Ureter (tissue), 1 donor: Measurements from ENCODE around the gene POTEG. TPM values are rescaled to one million over a fixed set of nuclear protein-coding genes. Genes with fewer than 3 reads are reported as not detected.
"Not testable (repeated sequence)": the region's sequence is repeated elsewhere in the genome, so short reads cannot be mapped to it uniquely, and the experiment has no call there.

Source experiments
- DNase-seq: peaks from one replicate; pipeline ENCODE4 v3.0.0-alpha.2; 2020; ENCODE audit warnings: low spot score
- total RNA-seq: library from RNA; stranded (reverse); gene quantifications from one replicate; pipeline ENCODE4 v1.2.4, GENCODE V29; 2023
- donor health status: DM: yes; HTN: yes; CAD: no.

POTEG gene
- not detected for total RNA-seq

- not testable (repeated sequence) for DNase-seq
These were observed at the start of gene POTEG for GRCh38 chr14:19434241-19434640. POTEG (minus strand) TSS chr14:19434341; CDS start chr14:19434289, 52 bp downstream.

- DNase-seq: not testable (repeated sequence)
These were observed 48.0 kb upstream of the POTEG start for GRCh38 chr14:19482093-19482492.

- DNase-seq: not testable (repeated sequence)
These were observed 47.3 kb upstream of the POTEG start for GRCh38 chr14:19481421-19481820.

GRCh38 chr14:19480491-19480890 lies 46.4 kb upstream of the POTEG start:
- DNase-seq: not testable (repeated sequence)

GRCh38 chr14:19445761-19446160 lies 11.6 kb upstream of the POTEG start:
- not testable (repeated sequence) for DNase-seq

GRCh38 chr14:19439826-19440225 lies 5.7 kb upstream of the POTEG start:
- DNase-seq: not testable (repeated sequence)

- DNase-seq: not testable (repeated sequence)
These were observed 5.1 kb upstream of the POTEG start for GRCh38 chr14:19439219-19439618.

GRCh38 chr14:19437126-19437443 lies 2.9 kb upstream of the POTEG start:
- not testable (repeated sequence) for DNase-seq

GRCh38 chr14:19436311-19437125 lies 2.4 kb upstream of the POTEG start:
- DNase-seq: not testable (repeated sequence)

- DNase-seq: not testable (repeated sequence)
These were observed 1.7 kb upstream of the POTEG start for GRCh38 chr14:19435852-19436251.

- peak; percentile 35 for DNase-seq
These were observed 750 bp upstream of the POTEG start for GRCh38 chr14:19434891-19435290.

- not testable (repeated sequence) for DNase-seq
These were observed 376 bp downstream of the POTEG start for GRCh38 chr14:19433765-19434164.

- DNase-seq: not testable (repeated sequence)
These were observed 25.6 kb downstream of the POTEG start for GRCh38 chr14:19408519-19408918.

- not testable (repeated sequence) for DNase-seq
These were observed 32.0 kb downstream of the POTEG start for GRCh38 chr14:19402097-19402496.

- DNase-seq: not testable (repeated sequence)
These were observed 39.4 kb downstream of the POTEG start for GRCh38 chr14:19394727-19395126.

GRCh38 chr14:19390230-19390629 lies 43.9 kb downstream of the POTEG start:
- DNase-seq: not testable (repeated sequence)

- not testable (repeated sequence) for DNase-seq
These were observed 45.4 kb downstream of the POTEG start for GRCh38 chr14:19388741-19389140.

- DNase-seq: not testable (repeated sequence)
These were observed 47.1 kb downstream of the POTEG start for GRCh38 chr14:19386996-19387395.

- not testable (repeated sequence) for DNase-seq
These were observed 47.8 kb downstream of the POTEG start for GRCh38 chr14:19386309-19386708.

- DNase-seq: not testable (repeated sequence)
These were observed 49.9 kb downstream of the POTEG start for GRCh38 chr14:19384088-19384781.

- DNase-seq: not testable (repeated sequence)
These were observed 51.0 kb downstream of the POTEG start for GRCh38 chr14:19383008-19383584.

- DNase-seq: not testable (repeated sequence)
These were observed 54.0 kb downstream of the POTEG start for GRCh38 chr14:19380137-19380536.
